HG03558 (cell line): ENCODE measurements around the gene TLE4.
A peak's percentile ranks its signal among the peaks of the same experiment; 100 is the strongest.

ENCODE experiments used
- ATAC-seq: cut with Tn5 transposase; IDR thresholded peaks from one replicate; pipeline ENCODE4 v1.9.1; 2021; ENCODE audit warnings: moderate number of reproducible peaks; ENCODE audit not compliant: unreplicated experiment; ENCODE audit errors: extremely low read depth

The TLE4 gene

DNA sequence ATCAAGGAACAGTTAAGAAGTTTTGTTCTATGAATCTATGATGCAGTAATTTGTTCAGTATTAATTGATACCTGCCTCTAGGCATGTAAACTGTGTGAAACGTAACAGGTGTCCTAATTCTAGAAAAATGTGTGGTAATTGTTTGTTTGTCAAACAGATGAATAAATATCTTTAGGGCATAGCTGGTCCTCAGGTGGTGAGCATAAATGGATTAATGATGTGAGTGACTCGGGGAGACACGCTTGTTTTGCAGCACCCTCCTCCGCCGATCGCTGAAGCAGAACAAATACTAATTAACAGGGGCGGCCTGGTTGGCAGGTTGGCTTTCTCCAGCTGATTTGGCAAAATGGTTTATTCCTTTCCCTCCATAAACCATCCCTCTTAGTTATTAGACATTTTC, 88.8 kb downstream of the TLE4 start:
- no peak for ATAC-seq

DNA sequence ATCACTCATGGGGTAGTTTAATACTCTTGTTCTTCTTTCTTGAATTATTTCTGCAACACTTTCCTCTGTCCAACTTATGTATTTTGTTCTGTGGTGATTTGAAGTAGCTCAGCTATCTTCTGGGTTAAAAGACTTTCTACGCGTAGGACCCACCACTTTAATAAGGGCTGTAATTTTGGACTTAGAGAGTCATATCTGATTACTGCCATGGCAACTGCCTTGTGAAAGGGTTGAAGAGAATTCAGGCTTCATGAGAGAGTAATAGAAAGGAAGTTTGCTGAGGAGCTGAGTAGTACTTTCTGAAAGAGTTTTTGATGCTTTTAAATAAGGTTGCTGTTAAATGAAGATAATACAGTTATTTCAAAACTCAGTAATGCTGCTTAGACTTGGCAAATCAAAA, 89.5 kb downstream of the TLE4 start:
- no peak for ATAC-seq

DNA sequence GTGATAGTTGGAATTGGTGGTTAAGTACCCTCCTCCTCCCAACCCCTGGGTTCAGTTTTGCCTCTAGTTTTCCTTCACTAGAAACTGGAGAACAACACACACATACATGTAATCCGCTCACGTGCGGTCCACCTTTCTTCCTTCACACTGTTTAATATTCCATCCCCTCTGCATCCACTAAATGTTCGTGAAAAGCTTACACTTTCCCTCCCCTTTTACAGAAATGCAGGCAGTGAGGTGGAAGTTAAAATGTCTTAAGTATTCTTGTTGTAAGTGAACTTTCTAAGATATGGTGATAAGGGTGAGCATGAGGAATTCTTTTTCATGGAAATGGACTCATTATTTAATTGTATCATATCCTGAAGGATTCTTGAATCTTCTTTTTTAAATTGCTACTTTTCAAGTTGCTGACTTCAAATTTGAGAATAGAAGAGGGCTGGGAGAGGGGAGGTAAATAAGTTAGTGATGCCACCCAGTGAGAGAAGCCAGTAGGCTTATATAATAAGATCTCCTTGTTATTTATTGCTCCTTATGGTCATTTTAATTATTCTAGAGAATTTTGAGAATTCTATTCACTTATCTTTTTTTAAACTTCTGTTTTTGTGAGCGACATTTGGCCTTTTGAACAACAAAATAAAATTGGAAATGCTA, 90.2 kb downstream of the TLE4 start:
- no peak for ATAC-seq

DNA sequence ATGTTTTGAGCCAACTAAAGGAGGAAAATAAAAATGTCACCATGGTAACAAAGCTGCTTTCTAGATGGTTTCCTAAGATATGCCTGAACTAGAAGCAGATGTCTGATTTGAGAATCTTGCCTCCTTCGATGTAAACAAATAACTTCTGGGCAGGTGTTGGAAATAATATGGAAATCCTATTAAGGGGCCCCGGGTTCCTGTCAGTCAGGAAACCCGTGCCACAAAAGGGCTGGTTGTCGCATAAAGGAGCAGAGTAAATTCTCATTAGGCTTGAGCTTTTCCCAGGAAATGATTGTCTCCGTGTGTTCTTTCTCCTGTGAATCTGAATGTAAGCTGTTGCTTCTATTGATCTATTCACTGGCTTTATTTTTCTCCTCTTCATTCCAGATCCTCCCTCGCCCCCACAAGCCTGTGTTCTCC, 90.8 kb downstream of the TLE4 start:
- ATAC-seq = no peak

DNA sequence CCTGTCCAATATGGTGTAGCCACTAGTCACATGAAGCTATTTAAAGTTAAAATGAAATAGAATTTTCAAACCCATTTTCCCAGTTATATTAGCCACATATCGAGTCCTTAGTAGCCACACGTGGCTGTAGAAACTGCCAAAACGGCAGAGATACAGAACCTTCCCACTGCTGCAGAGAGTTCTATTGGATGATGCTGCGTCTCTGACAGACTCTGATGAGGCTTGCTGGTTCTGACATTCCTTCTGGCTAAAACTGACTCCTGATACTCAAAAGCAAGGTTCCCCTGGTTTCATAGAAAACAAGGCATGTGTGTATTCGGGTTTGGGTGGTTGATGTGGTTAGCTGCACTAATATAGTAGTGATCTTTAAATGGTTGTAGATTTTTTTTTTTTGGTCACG, 91.5 kb downstream of the TLE4 start:
- ATAC-seq = no peak

DNA sequence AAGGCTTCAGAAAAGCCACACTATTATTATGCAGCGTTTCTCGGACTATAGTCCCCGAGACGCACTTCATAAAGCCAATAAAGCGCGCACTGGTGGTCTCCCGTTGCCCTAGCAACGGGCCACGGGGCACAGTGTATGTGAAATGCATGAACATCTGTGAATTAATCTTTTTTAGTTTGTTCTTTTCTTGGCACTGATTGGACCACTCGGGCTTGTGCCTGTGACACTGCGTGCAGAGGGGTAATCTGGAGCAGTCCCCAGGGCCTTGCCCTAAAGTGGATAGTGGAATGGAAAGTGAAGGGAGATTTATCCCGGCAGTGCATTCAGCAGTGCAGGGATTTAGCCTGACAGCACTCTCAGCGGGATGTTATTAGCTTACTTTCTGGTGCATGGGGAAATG, 92.1 kb downstream of the TLE4 start:
- no peak for ATAC-seq

DNA sequence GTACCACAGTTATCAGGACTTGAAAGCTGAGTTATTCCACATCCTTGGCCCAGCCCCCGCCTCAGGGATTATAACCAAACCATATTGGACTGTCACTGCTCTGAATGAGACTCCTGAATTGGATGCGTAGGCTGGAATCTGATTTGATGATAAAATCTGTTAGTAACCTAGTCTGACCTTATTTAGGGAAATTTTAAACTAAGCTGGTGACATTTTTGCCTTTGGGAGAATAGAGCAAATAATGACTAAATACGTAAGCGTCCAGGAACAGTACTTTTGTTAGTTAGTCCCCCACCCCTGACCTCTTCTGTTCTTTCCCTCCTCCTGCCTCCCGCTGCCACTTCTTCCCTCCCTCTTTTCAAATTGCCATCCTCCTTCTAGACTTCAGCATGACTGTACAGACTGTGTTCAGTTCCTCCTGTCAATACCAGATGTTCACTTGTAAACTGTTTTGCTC, 92.6 kb downstream of the TLE4 start:
- ATAC-seq = no peak

DNA sequence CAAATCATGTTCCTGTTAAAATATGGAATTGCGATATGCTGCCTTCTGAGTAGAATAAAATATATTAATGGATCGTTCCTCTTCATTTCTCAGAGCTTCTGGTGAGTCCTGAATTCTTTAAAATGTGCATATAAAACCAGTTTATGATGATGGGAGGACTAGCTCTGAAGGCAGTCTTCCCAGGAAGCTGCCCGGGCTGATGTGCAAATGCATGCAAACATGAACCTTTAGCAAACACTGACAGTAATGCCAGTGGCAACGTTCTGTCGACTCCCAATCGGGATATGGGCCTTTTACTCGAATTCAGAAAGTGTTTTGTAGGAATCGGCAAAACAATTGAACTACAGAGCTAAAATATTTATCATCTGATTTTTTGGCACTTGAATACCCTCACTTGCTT, 93.6 kb downstream of the TLE4 start:
- no peak for ATAC-seq

DNA sequence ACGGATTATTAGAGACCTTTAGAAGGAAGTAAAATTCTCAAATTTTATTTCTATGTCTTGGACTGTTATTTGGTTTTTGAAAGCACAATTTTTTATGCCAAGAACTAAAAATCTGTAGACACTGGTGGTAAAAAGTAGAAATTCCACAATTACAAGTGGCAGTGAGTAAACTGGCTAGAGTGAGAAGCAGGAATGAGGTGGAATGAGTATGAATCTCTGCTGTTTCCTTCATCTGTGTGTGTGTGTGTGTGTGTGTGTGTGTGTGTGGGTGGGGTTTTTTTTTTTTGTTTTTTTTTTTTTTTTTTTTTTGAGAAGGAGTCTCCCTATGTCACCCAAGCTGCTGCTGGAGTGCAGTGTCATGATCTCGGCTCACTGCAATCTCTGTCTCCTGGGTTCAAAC, 94.2 kb downstream of the TLE4 start:
- ATAC-seq = no peak

DNA sequence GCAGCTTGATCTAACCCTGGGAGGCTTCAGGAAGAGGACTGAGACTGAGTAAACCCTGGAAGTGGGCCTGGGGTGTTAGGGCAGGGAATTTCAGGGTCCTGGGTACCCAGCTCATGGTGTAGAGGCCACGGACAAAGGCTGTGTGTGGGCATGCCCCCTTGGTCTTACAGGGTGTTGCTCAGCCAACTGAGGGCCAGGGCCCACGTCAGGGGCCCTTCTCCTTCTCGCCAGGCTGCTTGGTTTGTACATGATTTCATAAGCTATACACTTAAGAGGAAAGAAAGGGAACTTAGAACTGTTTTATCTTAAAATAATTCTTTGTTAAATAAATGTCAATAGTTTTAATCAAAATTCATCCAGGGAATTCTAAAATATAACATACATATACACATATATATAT, 95.4 kb downstream of the TLE4 start:
- ATAC-seq = no peak

DNA sequence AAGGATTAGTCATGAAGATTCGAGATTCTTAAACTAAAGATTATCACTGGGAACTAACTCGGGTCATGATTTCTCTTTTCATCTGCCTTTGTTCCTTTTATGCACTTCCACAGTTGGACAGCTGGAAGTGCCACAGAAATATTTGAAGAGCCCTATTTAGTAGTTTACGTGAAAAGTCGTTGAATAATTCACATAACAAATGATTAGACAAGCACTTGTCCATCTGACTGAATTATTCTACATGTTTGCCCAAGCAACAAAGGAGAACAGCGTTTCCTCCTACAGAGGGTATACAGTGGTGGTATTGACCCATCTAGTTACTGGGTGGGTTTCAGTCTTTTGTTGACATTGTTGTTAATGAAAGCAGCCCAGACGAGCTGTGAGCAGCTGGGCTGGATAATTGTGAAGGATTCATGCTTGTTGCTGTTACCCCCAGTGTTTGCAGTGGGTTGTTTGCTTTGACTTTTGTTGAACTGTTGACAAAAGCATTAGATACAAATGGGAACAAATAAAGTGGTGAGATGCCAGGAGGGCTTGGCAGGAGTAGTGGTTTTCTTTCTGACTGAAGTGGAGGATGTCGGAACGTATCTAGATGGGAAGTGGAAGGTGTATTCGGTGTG, 96.2 kb downstream of the TLE4 start:
- ATAC-seq = no peak

DNA sequence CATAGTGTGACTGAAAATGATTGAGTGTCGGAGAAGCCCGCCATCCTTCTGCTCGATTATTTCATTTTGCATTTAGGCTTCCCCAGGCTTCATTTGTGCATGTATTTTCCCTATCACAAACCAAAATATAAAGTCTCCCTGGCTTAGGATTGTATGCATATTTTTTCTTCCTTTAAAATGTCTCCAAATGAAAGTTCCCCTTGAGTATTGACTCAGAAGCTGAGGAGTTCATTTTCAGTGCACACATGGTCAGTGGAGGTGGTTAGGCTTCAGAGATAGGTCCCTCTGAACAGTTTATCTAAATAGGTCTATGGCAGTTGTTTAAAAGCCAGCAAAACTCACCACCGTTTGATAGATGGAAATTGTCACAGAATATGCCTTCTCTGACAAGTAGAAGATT, 97.2 kb downstream of the TLE4 start:
- ATAC-seq = no peak

DNA sequence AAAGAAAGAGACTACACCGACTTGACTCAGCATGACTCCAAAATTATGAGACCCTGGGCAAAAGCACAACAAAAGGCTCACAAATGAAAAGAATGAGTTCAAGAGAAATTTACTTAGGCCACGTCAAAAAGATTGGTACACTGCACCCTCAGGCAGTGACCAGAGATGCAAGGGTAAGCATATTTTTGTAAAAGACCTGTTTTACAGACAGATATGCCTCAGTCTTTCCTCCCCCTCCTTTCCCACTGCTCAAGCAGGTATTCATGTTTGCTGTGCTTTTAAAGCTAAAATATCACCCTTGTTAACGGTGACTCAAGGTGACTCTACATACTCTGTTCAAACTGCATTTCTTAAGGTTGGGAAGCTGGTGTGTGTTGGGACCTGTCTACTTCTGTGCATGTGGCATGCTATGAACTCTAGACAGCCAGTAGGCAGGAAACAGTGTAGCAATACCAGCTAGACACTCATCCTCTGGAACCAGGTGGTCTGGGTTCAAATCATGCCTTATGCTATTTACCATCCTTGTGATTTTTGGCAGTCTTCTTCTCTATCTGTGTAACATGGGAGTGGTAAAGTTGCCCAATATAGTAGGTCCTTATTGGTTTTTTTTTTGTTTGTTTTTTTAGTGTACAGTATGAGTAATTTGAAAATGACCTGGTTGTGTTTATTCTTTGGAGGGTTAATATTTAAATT, 98.7 kb downstream of the TLE4 start:
- no peak for ATAC-seq

DNA sequence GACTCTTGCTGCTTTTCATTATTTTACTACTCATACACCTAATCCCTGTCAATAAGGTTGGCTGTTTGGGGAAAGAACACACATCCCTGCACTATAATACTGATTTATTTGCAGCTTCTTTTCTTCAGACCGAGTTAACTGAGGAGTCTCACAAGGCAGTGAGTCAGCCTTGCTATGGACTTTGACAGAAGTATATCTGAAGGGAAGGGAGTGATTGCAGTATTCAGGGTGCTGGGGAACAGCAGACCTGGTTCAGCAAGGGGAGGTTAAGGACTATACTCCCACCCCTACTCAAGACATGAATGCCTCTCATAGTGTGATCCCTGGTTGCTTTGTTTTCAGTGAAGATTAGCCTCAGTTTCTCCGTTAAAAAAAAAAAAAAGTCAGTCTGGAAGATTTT, 99.8 kb downstream of the TLE4 start:
- ATAC-seq = no peak

DNA sequence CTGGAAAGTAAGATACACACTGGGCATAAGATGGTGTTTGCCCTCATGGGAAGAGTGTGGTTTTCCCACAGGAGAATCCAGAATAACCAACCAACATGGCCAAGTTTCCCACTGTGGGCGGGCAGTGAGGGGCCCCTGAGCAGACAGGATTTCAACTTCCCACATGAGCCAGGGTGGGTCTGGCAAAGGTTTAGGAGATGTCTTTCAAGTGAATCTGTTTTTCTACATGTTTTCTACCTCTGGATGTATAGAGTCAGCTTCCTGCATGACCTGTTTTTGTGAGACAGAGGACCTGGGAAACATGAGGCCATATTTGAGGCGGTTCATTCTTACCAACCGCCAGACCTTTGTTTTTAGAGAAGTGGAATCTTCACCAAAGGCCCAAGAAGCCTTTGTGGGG, 100.5 kb downstream of the TLE4 start:
- no peak for ATAC-seq

DNA sequence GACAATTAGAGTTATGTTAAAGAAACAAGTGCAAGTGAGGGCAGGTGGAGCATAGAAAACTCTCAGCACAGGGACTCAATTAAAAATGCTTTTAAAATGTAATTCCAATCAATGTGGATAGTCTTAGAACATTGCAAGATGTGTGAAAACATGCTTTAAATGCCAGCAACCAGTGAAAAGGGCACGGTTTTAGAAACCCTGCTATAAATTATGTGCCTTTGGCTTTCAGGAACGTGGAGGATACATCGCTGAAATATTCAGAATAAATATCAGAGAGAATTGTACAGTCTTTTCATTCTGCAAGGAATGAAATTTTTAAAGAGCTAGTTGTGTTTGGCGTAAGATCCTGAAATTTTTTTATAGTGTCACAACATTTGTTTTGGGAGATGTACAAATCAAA, 101.1 kb downstream of the TLE4 start:
- no peak for ATAC-seq

DNA sequence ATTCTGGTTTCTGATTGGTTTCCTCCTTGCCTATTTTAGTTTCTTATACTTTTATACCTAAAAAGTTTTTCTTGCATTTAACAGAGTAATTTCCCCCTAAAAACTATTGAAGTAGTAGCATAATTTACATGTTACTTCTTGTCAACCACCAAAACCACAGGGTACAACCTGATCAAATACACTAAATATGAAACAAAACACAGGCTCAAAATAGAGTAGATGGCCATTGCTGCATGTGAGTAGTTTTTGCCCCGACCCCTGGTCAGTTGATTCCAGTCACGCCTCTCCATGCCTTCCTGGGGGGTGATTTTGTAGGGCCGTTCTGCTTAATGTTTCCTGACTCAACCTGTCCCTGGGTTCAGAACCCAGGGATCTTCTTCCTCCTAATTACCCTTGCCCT, 101.8 kb downstream of the TLE4 start:
- peak; percentile 69 for ATAC-seq

DNA sequence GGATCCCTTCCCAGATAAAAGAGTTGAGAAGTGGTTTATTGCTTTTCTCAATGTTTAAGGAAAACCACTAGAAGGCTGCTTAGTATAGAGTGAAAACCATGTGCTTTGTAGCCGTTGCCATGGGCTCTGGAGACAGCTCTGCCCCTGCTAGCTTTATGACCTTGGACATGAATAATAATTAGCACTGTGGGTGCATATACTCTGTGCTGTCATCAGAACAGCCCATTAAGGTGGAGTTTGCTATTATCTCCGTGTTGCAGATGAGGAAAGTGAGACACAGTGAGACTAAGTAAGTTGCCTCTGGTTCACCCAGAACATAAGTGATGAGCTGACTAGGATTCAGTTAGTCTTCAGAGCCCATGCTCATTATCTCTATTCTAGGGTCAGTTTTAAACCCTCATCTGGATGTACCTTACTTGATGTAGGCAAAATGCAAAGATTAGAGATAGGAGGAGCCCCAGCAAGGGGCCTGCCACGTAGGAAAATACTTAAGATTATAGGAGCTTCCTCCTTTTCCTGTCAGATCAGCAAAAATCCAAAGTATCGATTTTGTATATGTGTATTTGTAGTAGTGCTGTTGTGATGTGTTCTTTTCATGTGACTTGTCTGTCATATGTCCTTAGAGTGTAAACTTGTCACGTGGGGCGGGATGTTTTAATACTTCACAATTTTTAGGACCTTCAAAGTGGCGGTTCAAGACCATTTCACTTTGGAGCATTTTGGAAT, 102.5 kb downstream of the TLE4 start:
- ATAC-seq = no peak

DNA sequence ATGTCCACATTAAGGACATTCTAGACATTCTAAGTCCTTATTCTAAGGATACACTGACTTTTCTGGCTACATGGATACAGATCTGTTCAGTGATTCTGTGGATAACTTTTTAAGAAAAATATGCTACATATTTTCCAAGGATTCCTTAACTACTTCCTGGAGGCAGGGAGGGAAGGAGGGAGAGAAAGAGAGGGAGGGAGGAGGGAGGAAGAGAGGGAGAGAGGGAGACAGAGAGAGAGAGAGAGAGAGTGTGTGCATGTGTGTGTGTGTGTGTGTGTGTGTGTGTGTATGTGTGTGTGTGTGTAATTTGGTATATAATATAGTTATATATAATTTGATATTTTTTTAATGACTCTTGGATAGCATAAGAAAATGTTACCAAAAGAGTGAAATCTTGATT, 109.8 kb downstream of the TLE4 start:
- no peak for ATAC-seq

DNA sequence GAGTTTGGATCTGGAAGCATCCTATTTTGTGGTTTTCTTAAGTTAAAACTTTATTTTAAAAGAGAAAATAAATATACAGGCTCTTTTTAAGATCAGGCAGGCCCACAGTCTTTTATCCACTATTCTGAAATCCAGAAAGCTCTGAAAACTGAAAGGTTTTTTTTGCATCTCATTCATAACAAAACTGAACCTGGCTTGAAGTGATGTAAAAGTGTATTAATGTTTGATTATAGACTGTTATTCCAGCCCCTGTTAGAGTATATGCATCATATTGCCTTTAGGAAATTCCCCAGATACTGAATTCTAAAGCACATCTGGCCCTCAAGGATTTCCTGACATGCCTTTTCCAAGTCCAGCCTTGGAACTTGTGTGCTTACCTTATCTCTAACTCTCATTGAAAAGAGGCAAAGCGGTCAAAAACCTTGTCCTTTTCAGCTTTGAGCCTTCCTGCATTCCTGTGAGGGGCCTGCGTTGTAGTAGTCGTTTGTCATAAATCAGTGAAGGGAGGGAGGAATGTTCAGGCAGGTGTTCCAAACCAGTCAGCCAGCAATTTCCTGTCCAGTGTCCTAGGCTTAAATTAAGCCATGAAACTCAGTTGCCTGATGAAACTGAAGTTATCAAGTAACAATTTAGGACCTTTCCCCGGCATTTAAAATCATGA, 110.4 kb downstream of the TLE4 start:
- no peak for ATAC-seq

DNA sequence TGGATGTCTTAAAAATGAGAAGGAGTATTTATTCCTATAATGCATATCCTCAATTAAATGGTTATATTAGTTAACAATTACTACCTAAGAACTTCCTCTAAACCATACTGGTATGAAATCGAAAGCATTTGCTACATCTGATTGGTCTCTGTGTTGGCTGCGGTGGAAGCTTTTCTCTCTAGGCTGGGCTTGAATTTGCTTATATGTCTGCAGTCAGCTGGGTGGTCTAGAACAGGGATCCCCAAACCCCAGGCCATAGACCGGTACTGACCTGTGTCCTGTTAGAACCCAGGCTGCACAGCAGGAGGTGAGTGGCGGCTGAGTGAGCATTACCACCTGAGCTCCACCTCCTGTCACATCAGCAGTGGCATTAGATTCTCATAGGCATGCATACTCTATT, 112.3 kb downstream of the TLE4 start:
- no peak for ATAC-seq
